ENCODE measurements around the gene FTSJ3.

Gene FTSJ3

GRCh38 chr17:63785556-63785955, 41.9 kb downstream of the FTSJ3 start:
- DNase-seq (ENCODE audit: low spot score), result peak; percentile 18

GRCh38 chr17:63783522-63783921, 43.9 kb downstream of the FTSJ3 start:
- no peak for DNase-seq (ENCODE audit: low spot score)

- no peak for DNase-seq (ENCODE audit: low spot score)
Observed at GRCh38 chr17:63780928-63781327, 46.5 kb downstream of the FTSJ3 start.

- no peak for DNase-seq (ENCODE audit: low spot score)
Observed at GRCh38 chr17:63780507-63780906, 47.0 kb downstream of the FTSJ3 start.

- peak; percentile 13 for DNase-seq (ENCODE audit: low spot score)
Observed at GRCh38 chr17:63775420-63775819, 52.0 kb downstream of the FTSJ3 start.

- DNase-seq (ENCODE audit: low spot score), result peak; percentile 30
Observed at GRCh38 chr17:63774969-63775265, 52.5 kb downstream of the FTSJ3 start.

GRCh38 chr17:63774141-63774968, 53.1 kb downstream of the FTSJ3 start, which contains the start of gene DDX42:
DDX42 (plus strand) TSS chr17:63774170; CDS start chr17:63787050, 12,880 bp downstream.
- peak; percentile 46 for DNase-seq (ENCODE audit: low spot score)

GRCh38 chr17:63773272-63774140, 54.0 kb downstream of the FTSJ3 start, which contains the start of gene CCDC47:
CCDC47 (minus strand) TSS chr17:63773597; CDS start chr17:63766175, 7,422 bp downstream.
- DNase-seq (ENCODE audit: low spot score), result peak; percentile 99

- peak; percentile 21 for DNase-seq (ENCODE audit: low spot score)
Observed at GRCh38 chr17:63772801-63773271, 54.6 kb downstream of the FTSJ3 start.
